A375 (cell line): ENCODE results near the gene INHBE. TPM values are rescaled to one million over a fixed set of nuclear protein-coding genes. Genes with fewer than 3 reads are reported as not detected.

ENCODE experiments used
- small RNA-seq: library from RNA; depleted of rRNA; stranded (forward); fragments of <200 nt; gene quantifications from one replicate; pipeline ENCODE3, GENCODE V24; 2014
- total RNA-seq: library from RNA; depleted of rRNA; stranded (reverse); fragments of >200 nt; shearing (Covaris generic); gene quantifications from 2 replicates; pipeline ENCODE4 v1.2.3, GENCODE V29; 2014; rRNA removed

Gene INHBE
- 4.3 and 4.9 TPM in 2 replicates for total RNA-seq

GRCh38 chr12:57454566-57455373, at the start of gene INHBE:
INHBE (plus strand) TSS chr12:57455307; CDS start chr12:57455537, 230 bp downstream.

GRCh38 chr12:57430931-57431566, 24.1 kb upstream of the INHBE start, which contains the start of gene R3HDM2:
R3HDM2 (minus strand) TSS chr12:57431043; CDS start chr12:57310428, 120,615 bp downstream.

GRCh38 chr12:57434517-57435223, 20.4 kb upstream of the INHBE start, which contains the start of gene INHBC:
INHBC (plus strand) TSS chr12:57434784; CDS start chr12:57434887, 103 bp downstream.

GRCh38 chr12:57459750-57460467, 4.8 kb downstream of the INHBE start, which contains the start of gene GLI1:
GLI1 (plus strand) TSS chr12:57459785; CDS start chr12:57463692, 3,907 bp downstream.

GRCh38 chr12:57479376-57480115, 24.4 kb downstream of the INHBE start, which contains the start of gene ARHGAP9:
ARHGAP9 (minus strand) TSS chr12:57479866; CDS start chr12:57479406, 460 bp downstream.

GRCh38 chr12:57487597-57488401, 32.7 kb downstream of the INHBE start, which contains the start of gene MARS1:
MARS1 (plus strand) TSS chr12:57488068; CDS start chr12:57488091, 23 bp downstream.

Small RNA genes lying within 50 kb of the gene (small RNA-seq; reads per million reads assigned to genes)
- gene RNU6-879P: not detected

Other genes starting within 250 kb of the INHBE start
- 2.7 and 5.1 TPM in 2 replicates for gene NXPH4, start 238.5 kb upstream of the INHBE start, total RNA-seq
- gene SHMT2, start 225.6 kb upstream of the INHBE start, total RNA-seq: 404 and 416 TPM in 2 replicates
- 1.1 and 2.0 TPM in 2 replicates for gene STAC3, start 204.1 kb upstream of the INHBE start, total RNA-seq
- gene R3HDM2, start 24.3 kb upstream of the INHBE start, total RNA-seq: 23.2 and 30.1 TPM in 2 replicates
- not detected in 2 replicates for gene INHBC, start 20.5 kb upstream of the INHBE start, total RNA-seq
- 0.30 and 0.90 TPM in 2 replicates for gene GLI1, start 4.5 kb downstream of the INHBE start, total RNA-seq
- 2.2 and 6.4 TPM in 2 replicates for gene ARHGAP9, start 24.6 kb downstream of the INHBE start, total RNA-seq
- 443 and 500 TPM in 2 replicates for gene MARS1, start 32.8 kb downstream of the INHBE start, total RNA-seq
- 58.1 and 66.1 TPM in 2 replicates for gene DDIT3, start 65.2 kb downstream of the INHBE start, total RNA-seq
- 13.7 and 25.7 TPM in 2 replicates for gene MBD6, start 67.5 kb downstream of the INHBE start, total RNA-seq
- gene DCTN2, start 91.9 kb downstream of the INHBE start, total RNA-seq: 75.2 and 76.3 TPM in 2 replicates
- 0.41 and 0.58 TPM in 2 replicates for gene KIF5A, start 94.7 kb downstream of the INHBE start, total RNA-seq
- gene PIP4K2C, start 135.9 kb downstream of the INHBE start, total RNA-seq: 23.7 and 30.1 TPM in 2 replicates
- gene DTX3, start 149.5 kb downstream of the INHBE start, total RNA-seq: 28.2 and 32.4 TPM in 2 replicates
- 22.6 and 46.8 TPM in 2 replicates for gene ARHGEF25, start 156.1 kb downstream of the INHBE start, total RNA-seq
- 25.6 and 26.7 TPM in 2 replicates for gene B4GALNT1, start 177.9 kb downstream of the INHBE start, total RNA-seq
- gene OS9, start 238.8 kb downstream of the INHBE start, total RNA-seq: 135 and 140 TPM in 2 replicates